ENCODE data around the gene HOXA7.

DNA sequence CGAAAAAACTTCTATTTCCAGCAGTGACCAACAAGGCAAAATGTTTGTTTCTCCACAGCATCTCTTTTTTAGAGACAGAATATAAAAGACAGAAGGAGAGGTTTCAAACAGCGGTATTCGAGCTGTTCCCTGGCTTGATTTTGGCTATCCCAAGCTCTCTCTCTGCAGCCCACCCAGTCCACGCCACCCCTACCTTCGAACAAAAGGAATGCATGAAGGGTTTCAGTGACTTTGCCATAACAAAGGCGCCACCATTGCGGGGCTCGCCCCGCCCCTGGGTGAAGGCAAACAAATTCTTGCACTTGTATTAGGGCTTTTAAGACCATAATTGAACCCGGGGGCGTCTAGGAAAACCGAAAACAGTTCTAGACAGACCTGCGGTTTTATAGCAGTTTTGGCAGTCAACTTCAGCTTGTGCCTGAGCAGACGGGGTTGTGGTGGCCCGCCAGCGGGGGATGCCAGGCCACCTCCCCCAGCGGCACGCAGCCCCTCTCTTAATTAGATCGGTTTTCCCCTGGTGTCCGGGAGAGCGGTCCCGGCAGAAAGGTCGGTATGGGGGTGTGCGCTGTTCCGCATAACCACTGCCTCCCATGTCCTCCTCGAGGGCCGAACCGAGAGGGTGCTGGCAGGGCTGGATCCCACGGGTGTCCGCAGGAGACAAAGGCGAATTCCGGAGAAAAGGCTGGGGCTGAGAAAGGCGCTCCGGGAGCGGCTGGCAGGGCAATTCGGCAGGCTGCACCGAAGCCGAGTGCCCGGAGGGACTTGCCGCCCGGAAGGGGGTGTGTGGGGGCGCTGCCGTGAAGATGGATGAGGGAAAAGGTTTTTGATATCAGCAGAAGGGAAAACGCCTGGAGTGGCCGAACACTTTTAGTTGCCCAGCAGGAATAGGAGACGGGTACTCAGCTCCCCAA, 31.3 kb upstream of the HOXA7 start:
- TF ChIP-seq, protein P1, sequence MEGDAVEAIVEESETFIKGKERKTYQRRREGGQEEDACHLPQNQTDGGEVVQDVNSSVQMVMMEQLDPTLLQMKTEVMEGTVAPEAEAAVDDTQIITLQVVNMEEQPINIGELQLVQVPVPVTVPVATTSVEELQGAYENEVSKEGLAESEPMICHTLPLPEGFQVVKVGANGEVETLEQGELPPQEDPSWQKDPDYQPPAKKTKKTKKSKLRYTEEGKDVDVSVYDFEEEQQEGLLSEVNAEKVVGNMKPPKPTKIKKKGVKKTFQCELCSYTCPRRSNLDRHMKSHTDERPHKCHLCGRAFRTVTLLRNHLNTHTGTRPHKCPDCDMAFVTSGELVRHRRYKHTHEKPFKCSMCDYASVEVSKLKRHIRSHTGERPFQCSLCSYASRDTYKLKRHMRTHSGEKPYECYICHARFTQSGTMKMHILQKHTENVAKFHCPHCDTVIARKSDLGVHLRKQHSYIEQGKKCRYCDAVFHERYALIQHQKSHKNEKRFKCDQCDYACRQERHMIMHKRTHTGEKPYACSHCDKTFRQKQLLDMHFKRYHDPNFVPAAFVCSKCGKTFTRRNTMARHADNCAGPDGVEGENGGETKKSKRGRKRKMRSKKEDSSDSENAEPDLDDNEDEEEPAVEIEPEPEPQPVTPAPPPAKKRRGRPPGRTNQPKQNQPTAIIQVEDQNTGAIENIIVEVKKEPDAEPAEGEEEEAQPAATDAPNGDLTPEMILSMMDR (IDR thresholded peaks at IDR 0.05) = no peak
- no peak for TF ChIP-seq POLR2A (IDR thresholded peaks at IDR 0.05)
